Hematopoietic multipotent progenitor cell treated with erythropoietin and hydrocortisone succinate and interleukin-3 and kit ligand, for 4 days (in vitro differentiated cells): ENCODE results near the gene NOS1AP.
"Not testable (repeated sequence)": the region's sequence is repeated elsewhere in the genome, so short reads cannot be mapped to it uniquely, and the experiment has no call there.

ENCODE experiments used
- DNase-seq: peaks from one replicate; pipeline ENCODE4 v3.0.0-alpha.2; 2015

Gene NOS1AP

DNA sequence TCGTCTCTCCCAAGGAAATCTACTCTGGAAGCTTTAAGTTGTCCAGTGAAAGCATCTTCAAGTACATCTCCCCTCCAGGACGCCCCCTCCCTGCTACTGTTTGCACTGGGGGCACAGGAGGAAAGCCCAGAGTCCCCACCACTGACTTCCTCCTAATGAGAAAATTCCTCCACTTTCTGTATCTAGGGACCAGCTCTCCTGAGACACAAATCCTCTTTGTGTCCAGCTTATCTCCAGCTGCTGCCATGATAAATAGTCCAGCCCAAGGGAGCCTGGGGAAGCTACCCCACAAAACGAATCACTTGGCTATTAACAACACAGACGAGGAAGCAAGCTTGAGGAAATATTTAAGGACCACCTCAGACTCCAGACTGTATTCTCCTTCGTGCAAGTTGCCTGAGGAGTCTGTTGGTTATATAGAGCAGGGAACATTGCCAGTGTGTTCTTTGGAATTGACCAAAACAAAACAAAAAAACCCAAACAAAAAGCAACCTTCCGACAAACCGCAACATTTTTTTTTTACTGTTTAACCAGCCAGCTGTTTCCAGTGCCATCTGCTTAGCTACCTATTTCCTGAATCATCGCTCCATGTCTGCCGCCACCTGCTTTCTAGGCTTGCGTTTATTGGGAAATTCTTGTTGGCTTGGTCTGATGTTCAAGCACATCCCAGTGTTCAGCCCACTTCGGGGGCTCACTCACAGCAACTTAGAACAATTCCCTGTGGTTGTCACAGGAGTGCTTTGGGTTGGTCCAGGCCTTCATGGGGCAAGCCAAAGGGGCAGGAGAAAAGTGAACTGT, 319.7 kb downstream of the NOS1AP start:
- no peak for DNase-seq

DNA sequence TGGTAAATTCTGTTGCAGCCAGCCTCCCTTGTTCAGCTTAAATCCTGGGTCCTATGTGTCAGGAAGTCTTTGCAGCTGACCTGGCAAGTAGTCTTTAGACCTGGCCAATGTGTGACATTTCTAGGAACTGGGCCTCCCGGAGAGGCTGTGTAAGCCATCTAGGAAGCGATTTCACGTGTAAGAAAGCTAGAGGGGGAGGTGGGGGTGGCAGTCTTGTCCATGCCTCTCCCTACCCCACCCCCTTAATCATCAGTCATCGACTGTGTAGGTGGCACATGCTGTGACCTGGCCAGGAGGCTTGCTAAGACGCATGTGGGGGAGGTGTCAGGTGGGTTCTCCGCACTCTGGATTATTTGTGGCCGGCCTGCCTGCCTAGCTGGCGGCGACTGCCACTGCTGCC, 320.5 kb downstream of the NOS1AP start:
- DNase-seq, result no peak

DNA sequence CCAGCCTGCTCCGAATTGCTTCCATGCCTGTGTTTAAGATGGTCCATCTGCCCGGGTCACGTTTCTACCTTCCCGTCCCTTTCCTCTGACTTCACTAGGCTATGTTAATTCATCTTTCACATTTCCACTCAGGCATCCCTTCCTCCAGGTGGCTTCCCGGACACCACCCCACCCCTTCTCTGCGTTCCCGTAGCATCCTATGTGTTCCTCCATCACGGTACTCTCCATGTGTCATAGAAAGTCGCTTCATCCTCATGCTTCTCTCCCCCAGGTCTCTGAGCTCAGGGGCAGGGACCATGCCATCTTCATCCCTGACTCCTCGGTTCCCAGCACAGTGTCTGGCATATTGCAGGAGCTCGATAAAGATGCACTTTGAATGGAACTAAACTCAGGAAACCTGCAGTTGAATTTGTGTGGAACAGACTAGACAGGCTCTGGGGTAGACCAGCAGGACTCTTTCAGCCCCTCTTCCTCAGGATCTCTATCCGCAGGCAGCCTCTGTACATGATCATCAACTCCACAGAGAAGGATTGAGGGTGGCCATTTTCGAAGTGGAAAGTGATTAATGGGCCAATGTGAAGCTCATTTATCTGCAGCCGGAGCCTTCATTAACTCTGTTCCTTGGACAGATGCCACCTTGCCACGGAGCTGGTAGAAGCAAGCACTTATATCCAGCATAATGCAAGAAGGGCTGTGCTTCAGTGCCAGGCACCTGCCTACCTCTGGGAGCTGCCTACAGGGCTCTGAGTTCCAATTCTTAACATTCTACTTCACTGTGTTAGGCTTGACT, 321.1 kb downstream of the NOS1AP start:
- DNase-seq, result no peak

DNA sequence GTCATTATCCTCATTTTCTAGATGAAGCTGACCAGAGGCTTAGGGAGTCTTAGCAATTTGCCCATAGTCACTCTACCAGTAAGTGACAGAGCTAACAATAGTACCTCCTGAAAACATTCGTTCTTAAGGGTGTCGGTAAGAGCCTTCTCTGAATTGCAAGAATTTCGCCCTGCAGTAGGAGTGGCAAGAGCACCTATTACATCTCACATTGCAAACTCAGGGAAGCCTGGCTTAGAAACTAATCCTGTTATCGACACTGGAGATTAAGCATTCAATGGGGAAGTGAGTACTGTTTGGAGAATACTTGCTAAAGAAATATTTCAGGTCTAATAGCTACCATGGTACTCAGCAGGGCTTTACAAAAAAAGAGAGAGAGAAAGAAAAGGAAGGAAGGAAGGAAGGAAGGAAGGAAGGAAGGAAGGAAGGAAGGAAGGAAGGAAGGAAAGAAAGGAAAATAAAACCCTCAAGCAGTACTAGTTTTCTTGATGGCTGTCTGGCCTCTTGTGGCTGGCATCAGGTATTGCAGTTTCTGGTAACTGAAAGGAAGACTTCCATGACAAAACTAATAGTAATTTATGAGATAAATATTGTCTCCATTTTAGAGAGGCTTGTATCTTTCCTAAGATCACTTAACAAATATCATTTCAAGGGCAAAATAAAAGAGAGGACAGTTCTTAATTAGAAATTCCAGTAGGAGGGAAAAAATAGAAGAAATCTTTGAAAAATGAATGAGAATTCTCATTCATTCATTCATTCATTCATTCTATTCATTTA, 322.5 kb downstream of the NOS1AP start:
- DNase-seq, result peak; percentile 81

DNA sequence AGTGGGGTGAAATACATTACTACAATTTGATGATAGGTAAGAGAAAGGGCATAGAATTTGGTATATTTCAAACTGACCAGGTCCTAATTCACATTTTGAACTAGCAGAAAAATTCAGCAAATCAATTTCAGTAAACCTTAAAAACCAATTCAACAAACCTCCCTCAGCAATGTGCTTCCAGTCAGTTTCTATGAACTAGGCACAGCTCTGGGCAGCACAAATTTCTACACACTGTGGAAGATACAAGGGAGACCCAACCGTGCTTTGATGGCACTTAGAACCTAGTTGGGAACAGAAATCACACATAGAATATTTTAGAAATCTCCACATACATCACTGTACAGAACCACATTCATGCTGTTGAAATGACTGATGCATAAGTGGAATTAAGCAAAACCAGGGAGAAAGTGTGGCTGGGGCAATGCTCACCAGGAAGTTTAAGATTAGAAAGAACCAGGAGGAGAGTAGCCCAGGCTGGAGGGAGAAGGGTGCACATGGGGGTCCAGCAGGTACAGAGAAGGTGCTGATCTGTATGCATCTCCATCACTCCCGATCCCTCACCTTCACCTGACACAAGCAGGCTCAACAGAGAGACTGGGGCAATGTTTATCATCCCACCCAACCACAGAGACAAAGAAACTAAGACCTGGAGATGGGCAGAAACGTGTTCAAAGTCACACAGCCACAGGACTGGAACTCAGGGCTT, 326.9 kb downstream of the NOS1AP start:
- DNase-seq, result no peak

DNA sequence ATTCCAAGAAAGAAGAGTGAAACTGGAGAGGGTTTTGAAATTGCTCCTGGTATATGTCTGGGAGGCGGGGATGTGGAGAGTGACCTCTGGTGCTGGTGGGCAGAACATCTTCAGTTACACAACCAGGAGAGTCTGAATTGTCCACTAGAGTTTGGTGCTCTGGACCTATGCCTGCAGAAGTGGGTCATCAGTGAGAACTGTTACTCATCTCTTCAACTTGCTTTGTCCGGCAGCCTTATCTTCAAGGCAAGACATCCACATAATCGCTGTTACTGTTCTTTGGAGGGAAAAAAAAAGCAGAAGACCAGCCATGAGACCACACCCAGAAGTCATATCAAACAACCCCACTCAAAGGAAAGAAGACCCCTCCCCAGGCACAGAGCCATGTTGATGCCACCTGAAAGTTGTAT, 327.6 kb downstream of the NOS1AP start:
- DNase-seq, result peak; percentile 52

DNA sequence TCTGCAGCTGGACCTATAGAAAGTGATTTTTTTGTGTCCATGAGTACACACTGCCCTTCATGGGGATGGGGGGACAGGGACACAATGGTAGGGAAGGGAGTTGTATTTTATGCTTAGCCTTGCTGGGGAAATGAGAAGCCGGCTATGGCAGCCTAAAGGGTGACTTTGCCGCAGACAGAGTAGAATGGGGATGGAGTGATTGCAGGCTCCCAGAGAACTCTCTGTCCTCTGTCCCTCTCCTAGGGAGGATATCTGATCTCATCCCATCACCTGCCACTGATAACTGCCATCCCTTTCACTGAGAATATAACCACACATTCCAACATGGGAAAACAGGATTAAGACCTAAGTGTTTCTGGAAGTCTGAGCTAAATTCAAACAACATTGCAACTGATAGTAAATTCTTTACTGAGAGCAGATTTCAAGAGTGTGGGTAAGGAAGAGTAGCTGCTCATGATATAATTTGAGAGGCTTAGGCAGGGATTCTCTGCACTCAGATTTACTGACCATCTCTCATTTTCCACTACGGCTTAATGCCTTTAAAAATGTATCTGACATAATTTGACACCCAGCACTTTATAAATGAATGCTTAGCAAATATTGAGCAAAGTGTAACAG, 328.6 kb downstream of the NOS1AP start:
- DNase-seq, result no peak

DNA sequence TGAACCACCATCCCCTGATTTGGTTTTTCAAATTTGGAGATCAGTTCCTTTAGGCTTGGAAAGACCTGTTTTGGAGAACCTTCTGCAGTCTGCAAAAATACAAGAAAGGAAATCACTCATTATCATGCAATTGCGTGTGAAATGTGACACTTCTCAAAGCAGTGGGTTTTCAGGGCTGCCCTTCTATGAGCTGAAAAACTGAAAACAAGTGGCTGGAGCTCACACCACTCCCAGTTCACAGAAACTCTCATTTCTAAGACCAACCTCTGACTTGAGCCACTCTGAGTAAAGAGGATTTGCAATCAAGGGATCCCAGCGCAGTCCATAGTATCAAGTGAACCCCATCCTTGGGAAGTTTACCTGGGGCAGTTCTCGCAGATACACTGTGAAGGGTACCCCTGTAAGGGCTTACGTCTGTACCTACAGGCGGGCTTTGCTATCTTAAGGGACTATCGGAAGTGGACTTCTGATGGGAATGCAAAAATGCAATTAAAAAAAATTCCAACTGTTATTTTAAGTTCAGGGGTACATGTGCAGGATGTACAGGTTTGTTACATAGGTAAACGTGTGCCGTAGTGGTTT, 329.6 kb downstream of the NOS1AP start:
- DNase-seq, result no peak

DNA sequence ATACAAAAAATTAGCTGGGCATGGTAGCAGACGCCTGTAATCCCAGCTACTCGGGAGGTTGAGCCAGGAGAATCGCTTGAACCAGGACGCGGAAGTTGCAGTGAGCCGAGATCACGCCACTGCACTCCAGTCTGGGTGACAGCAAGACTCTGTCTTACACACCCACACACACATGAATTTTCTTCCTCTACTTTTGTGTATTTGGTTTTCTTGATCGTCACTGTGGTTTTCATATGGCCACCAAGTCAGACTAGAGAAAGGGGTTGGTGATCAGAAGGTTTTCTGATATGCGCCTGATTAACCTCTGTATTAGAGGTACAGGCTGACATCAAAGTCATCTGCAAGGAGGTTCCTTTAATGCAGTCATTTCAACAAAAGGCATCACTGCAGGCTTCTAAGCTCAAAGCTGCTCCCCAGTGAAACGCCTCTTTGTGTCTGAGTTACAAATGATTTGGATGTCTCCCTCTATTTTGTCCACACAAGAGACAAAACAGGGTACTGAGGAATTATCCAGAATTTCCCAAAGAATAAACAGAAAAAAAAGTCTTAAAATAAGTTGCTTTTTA, 331.4 kb downstream of the NOS1AP start:
- DNase-seq, result no peak

DNA sequence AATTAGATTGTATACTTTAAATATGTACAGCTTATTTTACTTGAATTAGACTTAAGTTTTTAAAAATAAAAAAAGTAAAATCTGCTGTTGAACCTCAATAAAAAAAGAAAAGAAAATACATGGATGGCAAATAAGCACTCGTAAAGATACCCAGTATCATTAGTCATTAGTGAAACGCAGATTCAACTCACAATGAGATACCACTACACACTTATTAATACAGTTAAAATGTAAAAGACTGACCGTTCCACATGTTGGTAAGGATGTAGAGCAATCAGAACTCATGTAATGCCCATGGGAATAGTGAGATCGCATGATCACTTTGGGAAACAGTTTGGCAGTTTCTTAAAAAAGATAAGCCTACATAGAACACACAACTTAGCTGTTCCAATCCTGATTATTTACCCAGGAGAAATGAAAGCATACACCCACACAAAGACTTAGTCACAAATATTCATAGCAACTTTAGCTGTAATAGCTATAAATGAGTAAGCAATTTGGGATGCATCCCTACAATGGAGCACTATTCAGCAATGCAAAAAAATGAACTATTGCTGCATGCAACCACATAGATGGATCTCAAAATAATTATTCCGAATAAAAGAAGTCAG, 335.2 kb downstream of the NOS1AP start:
- DNase-seq, result no peak

DNA sequence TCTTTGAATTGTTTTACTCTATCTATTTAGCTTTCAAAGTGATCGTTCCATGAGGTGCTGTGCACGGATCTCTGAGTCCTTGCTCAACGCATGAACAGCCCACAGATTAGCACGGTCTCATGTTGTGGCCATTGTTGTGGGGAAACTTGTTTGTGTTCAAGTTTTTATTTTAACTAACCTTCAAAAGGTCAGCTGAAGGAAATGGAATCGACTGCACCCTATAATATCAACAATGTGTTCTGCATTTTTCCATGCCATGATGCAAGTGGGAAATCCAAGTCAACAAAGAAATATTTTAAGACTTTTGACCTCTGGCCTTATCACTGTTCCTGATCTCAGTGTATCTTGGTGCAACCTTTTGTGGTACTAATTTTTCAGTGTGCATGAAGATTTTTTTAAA, 336.3 kb downstream of the NOS1AP start:
- no peak for DNase-seq

DNA sequence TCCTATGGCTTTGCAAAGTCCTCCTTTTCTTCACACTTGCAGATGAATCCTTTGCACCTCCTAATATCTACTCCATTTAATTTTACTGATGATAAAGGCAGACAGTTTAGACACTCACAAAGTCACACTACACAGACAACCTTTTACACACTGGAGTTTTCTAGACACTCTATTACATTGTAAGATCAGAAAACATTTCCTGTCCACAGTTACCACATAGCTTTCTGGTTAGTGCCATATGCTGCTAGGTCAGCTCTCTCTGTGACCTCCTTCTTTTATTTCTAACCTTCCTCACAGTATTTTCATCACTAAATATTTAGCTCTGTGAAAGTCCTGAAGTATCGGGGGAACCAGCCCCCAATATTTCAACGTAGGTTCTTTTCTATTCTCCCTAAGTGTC, 337.3 kb downstream of the NOS1AP start:
- no peak for DNase-seq

DNA sequence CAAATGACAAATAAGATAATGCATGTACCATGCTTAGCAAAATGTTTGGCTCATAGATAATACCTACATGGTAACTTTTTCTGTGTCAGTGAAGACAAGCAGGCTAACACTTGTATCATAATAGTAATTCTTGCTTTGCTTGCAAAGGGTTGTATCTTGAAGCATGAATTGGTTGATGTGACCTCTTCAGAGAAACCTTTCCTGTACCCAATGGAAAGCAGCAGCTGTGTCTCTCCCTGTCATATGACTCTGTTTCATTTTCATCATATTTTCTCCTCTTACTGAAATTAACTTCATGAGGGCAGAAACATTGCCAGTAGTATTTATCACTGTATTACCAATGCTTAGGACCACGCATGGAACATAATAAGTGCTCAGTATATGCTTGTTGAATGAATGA, 338.0 kb downstream of the NOS1AP start:
- no peak for DNase-seq

DNA sequence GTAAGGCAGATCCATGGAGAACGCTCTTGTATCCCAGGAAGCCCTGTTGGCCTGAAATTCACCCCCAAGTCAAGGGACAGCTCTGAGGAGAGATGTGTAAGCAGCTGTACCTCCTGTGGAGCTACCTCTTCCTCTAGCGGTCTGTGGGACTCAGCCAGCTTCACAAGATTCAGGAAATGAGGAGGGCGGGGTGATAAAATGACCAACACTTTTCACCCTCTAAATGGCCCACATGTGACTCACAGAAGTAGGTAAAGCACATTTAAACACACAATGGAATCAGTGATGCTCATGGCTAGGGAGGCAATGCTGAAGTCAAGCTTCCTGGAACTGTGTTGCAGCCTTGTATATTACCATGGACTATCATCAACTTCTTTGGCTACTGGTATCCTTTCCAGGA, 342.5 kb downstream of the NOS1AP start, which contains the start of gene SH2D1B:
Gene SH2D1B (minus strand): TSS at position 135 of the 400 bp plus-strand sequence. CDS start 120 bp downstream, at position 15.
- DNase-seq, result no peak

DNA sequence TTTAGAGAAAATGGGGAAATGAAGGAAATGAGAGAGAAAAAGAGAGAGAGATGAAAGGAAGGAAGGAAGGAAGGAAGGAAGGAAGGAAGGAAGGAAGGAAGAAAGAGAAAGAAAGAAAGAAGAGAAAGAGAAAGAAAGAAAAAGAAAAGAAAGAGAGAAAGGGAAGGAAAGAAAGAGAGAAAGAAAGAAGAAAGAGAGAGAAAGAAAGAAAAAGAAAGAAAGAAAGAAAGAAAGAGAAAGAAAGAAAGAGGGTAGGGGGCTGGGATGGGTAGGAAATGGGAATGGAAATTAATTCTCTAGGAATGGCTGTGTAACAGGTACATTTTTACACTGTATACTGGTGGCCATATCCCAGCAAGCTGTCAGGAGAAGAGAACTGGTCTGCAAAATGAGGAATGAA, 346.7 kb downstream of the NOS1AP start:
- no peak for DNase-seq

DNA sequence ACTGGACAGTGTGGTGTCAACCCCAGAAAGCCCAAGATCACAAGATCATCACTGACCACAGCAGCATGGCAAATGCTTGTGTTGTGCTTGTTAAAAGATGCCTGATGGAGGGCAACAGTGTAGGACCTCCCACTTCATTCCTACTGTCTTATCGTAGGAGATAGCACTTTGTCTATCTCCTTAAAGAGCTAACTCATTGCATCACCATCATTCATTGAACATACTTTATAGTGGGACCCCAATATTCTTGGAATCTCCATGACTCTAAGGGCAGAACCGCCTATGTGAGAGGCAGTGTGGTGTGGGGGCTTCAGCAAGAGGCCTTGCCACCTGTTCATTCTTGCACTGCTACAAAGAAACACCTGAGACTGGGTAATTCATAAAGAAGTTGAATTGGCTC, 347.4 kb downstream of the NOS1AP start:
- no peak for DNase-seq

DNA sequence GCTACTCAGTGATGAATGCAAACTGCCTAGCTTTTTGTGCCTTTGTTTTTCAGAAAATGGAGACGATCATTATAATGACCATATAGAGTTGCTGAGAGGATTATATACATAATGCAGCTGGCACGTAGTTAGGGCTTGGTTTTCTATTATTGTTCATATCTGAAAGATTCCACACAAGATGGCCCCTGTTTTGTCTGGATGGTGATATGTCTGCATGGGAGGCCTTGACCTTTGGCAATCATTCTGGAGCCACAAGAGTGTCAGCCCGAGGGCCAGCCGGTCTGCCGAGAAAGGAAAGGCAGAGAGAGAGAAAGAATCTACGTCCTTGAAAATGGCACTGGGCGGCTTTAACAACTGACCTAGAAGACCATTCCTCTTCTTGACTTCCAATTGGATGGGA, 348.2 kb downstream of the NOS1AP start:
- no peak for DNase-seq

DNA sequence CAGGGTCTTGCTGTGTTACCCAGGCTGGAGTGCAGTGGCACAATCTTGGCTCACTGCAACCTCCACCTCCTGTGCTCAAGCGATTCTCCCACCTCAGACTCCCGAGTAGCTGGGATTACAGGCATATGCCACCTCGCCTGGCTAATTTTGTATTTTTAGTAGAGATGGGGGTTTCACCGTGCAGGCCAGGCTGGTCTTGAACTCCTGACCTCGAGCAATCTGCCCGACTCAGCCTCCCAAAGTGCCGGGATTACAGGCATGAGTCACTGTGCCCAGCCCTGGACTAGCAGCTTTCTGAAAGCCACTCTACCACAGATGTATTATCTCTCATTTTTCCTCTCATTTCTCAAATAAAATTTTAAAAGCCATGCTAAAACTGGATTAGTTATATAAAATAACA, 349.1 kb downstream of the NOS1AP start:
- peak; percentile 29 for DNase-seq

DNA sequence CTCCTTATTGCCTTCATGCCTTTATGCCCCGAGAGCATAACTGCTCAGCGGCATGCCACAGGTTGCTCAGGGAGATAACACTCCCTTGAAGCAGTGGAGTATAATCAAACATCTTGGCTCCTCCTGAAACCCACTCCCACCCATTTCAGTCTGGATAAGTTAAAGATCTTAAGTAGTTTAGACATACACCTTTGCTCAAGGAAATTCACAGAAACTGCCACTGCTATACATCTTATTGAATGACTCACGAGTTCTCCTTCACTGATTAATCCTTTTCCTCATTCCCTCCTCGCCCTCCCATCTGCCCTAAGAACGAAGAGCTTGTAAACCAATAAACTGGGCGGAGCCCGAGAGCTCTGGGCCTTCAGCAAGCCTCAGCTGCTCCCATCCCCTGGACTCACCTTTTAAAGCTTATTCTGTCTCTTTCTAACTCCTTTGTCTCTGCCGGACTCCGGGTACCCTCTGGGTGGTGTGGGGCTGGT, 350.0 kb downstream of the NOS1AP start:
- DNase-seq, result not testable (repeated sequence)
